Adrenal gland (tissue), 5 donors: ENCODE data around the gene ERC2.

Experiments
- CTCF ChIP-seq, 6 experiments: fragments of 450-650 bp in 4 of 6; fragments of 200-600 bp in 2 of 6; sonication (generic) in 1 of 6; IDR thresholded peaks; 1 replicate in 5 of 6; 2 replicates in 1 of 6; pipeline versions ENCODE4 v1.5.1 to v1.8.0; 2016 to 2021; ENCODE audit warnings: antibody characterized with exemption in 6 of 6, mild to moderate bottlenecking in 2 of 6, moderate library complexity in 1 of 6
- POLR2A ChIP-seq, 2 donors: fragments of 450-650 bp; IDR thresholded peaks; one replicate each; pipeline ENCODE4 v1.6.1; 2017; ENCODE audit warnings: antibody characterized with exemption in 2 of 2, mild to moderate bottlenecking in 2 of 2, moderate library complexity in 1 of 2
- donor health status: DM: no; HTN: no; CAD: no.

- TF ChIP-seq POLR2A (IDR thresholded peaks at IDR 0.05) (no peak), CTCF (IDR thresholded peaks at IDR 0.05) (no peak)
Measured at GRCh38 chr3:56145410-56145809, 322.9 kb downstream of the ERC2 start.
